ENCODE measurements around the gene C11orf24. TPM values are rescaled to one million over a fixed set of nuclear protein-coding genes. Genes with fewer than 3 reads are reported as not detected.
"Not testable (repeated sequence)": the region's sequence is repeated elsewhere in the genome, so short reads cannot be mapped to it uniquely, and the experiment has no call there.

The C11orf24 gene
- polyA plus RNA-seq, 10 donors, result 22.9 to 38.8 (median 28.6) TPM

GRCh38 chr11:68302256-68302655 lies 30.5 kb upstream of the C11orf24 start:
- no peak for DNase-seq

DNA sequence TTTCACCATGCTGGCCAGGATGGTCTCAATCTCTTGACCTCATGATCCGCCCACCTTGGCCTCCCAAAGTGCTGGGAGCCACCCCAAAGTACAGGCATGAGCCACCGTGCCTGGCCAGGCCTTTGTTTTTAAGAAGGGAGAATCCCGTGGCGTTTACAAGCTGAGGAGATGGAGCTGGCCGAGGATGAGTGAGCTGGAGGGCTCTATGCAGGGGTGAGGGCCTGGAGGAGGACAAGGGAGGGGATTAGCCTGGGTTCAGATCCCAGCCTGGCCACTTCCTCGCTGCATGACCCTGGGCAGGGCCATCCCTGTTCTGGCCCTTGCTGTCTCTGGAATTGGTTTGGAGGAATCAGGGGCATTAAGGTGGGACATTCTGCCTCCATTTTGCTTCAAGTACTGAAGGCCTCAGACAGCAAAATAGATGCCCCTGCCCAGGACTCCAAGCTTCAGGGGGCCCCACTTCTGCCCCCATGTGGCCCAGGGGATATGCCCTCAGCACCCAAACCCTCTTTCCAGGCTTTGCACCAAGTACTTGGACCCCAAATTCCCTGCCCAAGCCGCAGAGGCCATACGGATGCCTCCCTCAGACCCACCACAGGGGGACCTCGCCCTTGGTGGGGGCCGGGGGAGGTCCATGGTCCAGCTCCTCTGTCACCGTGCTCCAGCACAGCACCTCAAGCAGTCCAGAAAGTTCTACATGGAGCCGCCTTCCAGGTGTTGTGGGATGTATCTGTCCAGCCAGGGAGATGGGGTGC lies 28.5 kb upstream of the C11orf24 start:
- no peak for DNase-seq

DNA sequence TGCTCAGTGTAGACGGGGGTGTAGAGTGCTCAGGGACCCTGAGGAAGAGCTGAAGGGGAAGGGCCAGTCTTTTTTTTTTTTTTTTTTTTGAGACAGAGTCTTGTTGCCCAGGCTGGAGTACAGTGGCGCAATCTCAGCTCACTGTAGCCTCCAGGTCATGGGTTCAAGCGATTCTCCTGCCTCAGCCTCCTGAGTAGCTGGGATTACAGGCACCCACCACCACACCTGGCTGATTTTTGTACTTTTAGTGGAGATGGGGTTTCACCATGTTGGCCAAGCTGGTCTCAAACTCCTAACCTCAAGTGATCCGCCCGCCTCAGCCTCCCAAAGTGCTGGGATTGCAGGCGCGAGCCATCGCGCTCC lies 27.7 kb upstream of the C11orf24 start:
- not testable (repeated sequence) for DNase-seq

DNA sequence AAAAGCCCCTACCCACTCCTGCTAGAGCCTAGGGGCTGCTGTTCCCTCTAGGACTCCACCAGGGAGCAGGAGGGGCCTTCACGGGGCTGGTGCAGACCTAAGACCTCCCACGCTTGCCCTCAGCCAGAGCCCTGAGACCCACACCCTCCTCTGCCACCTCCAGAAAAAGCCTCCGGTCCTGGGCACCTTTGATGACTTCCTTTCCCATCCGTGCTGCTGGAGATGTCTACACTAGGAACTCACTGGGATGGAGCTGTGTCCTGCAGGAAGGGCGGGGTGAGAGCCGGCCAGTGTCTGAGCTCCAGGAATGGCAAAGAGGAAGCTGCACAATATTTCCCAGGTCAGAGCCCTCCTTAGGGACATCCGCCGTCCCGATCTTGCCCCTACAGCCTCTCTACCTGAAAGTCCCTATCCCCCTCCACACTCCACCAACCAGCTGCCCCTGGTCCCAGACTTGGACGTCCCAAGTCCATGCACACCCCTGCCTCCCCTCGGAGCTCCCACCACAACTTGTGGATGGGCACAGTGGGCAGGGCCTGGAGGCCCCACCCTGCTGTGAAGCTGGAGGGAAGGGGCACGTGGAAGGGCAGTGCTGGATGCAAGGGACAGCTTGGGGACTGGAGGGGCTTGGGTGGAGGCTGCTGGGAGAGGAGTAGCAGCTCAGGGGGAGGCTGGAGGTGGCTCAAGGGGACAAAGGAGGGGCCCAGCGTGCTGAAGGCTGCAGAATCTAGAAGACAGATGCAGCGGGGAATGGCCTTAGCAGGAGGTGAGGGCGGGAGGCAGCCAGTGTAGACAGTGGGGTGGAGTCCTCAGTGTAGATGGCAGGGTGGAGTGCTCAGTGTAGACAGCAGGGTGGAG lies 27.1 kb upstream of the C11orf24 start:
- DNase-seq, result no peak

DNA sequence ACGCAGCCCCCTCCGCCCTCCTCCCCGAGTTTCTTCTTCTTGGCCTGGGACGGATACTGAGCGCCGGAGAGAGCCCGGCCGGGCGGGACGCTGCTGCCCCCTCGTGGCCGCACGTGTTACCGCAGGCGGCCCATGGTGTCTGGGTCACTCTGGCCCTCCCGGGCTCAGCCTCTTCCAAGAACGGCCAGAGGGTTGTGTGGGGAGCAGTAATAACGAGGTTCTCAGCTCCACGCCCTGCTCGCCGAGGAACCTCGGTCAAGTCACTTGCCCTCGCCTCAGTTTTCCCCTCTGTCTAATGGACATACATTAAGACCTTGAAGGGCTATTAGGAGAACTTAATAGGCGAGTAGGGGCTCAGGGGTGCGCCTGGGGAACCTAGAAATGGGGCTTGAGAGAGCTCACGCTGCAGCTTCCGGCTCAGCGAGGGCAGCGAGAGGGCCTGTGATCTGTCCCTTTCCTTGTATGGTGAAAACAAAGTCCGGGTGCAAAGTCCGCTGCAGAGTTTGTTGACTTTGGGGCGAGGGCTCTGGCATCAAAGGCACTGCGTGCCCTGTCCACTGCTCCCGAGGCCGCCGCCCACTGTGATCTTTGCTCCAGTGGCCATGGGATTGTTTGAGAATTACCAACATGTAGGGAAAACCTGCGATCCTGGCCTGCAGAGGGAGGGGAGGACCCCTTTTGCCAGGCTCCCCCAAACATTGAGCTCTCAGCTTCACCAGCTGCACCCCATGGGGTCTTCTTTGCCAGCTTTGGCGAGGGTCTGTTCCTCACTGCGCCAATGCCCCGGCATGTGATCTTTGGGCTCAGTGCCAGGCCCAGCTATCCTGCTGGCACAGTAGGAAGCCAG lies 26.3 kb upstream of the C11orf24 start:
- DNase-seq, result peak in 2 of 3 donors; percentile 85 to 90

DNA sequence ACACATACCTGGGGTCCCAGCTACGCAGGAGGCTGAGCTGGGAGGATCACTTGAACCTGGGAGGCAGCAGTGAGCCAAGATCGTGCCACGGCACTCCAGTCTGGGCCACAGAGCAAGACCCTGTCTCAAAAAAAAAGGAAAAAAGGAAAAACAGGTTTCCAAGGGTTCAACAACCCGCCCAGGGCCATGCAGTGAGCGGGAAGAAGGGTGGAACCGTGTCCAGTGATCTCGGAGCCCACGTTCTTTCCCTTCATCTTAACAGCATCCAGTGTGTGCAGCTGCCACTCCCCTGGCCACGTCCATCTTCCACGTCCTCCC lies 25.7 kb upstream of the C11orf24 start:
- DNase-seq, result no peak

GRCh38 chr11:68297052-68297378 lies 25.2 kb upstream of the C11orf24 start:
- DNase-seq, result no peak

- no peak for DNase-seq
Measured at GRCh38 chr11:68296344-68297051, 24.7 kb upstream of the C11orf24 start.

- DNase-seq, result no peak
Measured at GRCh38 chr11:68295940-68296339, 24.2 kb upstream of the C11orf24 start.

- no peak for DNase-seq
Measured at GRCh38 chr11:68295271-68295670, 23.5 kb upstream of the C11orf24 start.

DNA sequence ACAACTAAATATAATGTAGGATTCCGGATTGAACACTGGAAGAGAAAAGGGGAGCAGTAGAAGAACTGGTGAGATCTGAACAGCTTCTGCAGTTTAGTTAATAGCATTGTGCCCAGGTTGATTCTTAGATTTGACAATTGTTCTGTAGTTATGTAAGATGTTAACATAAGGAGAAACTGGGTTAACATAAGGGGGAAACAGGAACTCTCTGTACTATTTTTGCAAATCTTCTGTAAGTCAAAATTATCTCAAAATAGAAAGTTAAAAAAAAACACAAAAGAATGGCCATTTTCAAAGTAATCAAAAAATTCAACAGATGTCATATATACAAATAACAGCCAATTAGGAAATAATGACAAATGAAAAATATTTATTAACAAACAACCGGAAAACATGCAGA lies 21.9 kb upstream of the C11orf24 start:
- no peak for DNase-seq

GRCh38 chr11:68289456-68289855 lies 17.7 kb upstream of the C11orf24 start:
- no peak for DNase-seq

- no peak for DNase-seq
Measured at GRCh38 chr11:68287419-68287818, 15.6 kb upstream of the C11orf24 start.

- not testable (repeated sequence) for DNase-seq
Measured at GRCh38 chr11:68284588-68284987, 12.8 kb upstream of the C11orf24 start.

DNA sequence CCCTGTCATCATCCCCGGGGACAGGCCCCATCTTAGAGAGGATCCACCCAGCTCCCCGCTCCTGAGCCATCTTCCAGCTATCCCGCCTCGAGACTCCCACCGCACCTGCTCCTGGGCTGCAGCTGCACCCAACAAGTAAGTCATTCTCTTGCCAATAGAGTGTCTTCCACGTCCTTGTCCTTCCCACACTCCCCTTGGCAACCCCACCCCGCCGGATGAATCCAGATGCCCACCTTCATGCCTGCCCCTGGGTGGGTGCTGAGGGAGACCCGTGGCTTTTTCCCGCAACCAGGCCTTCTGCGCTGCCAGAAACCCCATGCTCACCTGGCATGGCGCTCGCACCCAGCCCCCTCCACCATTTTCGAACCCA lies 11.1 kb upstream of the C11orf24 start:
- no peak for DNase-seq

DNA sequence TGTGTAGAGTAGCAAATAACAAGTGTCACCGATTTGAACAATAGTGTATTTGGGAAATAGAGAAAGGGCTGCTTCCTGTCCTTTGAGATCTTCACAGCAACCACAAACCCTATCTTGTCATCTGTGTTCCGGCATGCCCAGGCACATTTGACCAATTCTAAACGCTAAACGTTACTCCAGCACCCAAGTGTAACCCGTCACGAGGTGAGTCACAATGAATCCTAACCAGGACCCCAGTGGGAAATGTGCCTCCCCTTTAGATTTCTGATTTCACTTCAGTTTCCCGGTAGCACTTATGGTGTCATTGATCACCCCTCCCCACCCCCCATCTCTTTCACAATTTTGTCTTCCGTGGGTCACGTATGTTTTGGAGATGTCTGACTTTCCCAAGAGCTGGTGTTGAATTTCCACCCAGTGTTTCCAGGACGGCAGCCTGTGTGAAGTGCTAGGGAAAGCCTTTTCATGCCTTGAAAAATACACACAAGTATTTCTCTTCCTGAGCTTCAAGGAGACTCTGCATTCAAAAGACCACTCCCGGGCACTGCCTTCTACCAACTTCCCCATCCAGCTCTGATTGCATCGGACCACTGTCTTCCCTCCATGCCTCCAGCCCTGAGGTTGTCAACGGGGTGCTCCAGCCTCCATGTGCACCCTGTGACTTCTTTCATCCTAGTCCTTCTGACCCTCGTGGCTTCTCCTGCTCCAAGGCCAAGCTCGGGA lies 10.5 kb upstream of the C11orf24 start:
- no peak for DNase-seq

GRCh38 chr11:68279676-68280075 lies 7.9 kb upstream of the C11orf24 start:
- no peak for DNase-seq

- DNase-seq, result no peak
Measured at GRCh38 chr11:68276861-68277260, 5.1 kb upstream of the C11orf24 start.

DNA sequence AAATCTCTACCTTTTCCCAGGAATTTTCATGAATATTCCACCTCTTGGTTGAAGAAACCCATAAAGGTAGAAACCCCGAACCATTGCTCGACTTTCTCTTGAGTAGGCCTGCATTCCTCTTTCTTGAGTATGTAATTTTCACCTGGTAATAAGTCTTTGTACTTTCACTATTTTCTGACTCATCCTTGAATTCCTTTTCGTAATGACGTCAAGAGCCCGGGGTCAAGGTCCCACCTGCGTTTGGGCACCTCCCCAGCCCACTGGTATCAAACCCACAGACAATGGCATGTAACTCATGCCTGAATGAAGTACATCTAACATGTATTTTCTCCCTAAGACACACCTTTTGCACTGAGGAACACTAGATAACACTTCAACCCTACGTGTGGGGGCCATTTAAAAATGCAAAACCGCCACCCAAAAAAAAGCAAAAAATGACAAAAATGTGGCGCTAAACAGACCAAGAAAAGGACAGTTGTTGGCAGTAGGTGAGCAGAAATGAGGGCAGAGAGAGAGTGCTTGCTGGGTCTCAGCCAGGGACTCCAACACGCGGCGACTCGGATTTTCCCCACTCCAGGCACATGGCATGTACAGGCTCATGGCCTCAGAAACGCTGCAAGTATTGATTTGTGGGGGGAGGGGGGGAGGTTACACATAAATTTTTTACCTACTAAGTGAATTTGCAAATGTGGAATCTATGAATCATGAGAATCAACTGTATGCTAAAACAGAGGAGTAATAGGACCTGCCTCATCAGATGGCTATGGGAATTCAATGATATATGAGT lies 4.1 kb upstream of the C11orf24 start:
- DNase-seq, result no peak

- DNase-seq, result no peak
Measured at GRCh38 chr11:68274306-68274705, 2.5 kb upstream of the C11orf24 start.
